ENCODE data around the gene MGST3. TPM values are rescaled to one million over a fixed set of nuclear protein-coding genes. Genes with fewer than 3 reads are reported as not detected.
A peak's percentile ranks its signal among the peaks of the same experiment; 100 is the strongest.

Gene MGST3
- total and polyA plus RNA-seq, 2 of the 13 experiments (the other 11 are each of a cell fraction or from before 2014, with no cell fraction given), result 59.7 to 61.2 TPM

DNA sequence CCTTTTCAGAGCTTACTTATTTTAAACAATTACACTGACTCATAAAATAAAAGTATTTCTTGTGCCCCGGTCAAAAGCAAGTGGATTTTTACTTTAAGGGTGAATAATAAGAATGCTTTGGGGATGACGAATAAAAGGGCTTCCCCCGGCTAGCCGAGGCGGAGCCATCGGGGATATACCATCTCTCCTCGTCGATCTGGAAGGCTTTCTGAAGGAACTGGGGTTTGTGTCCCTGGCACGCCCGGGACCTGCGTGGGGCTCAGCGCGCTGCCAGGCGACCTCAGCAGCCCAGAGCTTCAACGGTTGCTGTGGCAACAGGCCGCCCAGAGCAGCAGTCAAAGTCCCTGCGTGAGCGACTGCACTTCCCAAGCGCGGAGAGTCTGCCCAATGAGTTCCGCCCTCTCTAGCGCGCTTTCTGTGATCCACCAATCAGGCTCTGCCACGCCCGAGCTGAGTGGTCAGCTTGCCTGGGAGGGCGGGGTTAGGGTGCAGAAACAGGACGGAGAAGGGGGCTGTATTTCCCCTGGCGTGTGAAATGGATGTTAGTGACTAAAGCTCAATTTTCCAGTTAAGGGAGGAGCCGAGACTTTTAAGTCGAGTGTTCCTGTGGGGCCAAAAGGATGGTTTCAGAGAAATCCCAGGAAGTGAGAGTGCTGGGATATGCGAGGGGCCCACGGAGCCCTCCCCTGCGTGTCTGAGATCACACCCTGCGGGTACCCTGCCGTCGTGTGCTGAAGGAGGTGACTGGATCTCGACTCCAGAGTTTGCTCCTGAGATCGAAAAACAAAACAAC, 33.0 kb upstream of the MGST3 start (continued):
- TF ChIP-seq, protein P1, sequence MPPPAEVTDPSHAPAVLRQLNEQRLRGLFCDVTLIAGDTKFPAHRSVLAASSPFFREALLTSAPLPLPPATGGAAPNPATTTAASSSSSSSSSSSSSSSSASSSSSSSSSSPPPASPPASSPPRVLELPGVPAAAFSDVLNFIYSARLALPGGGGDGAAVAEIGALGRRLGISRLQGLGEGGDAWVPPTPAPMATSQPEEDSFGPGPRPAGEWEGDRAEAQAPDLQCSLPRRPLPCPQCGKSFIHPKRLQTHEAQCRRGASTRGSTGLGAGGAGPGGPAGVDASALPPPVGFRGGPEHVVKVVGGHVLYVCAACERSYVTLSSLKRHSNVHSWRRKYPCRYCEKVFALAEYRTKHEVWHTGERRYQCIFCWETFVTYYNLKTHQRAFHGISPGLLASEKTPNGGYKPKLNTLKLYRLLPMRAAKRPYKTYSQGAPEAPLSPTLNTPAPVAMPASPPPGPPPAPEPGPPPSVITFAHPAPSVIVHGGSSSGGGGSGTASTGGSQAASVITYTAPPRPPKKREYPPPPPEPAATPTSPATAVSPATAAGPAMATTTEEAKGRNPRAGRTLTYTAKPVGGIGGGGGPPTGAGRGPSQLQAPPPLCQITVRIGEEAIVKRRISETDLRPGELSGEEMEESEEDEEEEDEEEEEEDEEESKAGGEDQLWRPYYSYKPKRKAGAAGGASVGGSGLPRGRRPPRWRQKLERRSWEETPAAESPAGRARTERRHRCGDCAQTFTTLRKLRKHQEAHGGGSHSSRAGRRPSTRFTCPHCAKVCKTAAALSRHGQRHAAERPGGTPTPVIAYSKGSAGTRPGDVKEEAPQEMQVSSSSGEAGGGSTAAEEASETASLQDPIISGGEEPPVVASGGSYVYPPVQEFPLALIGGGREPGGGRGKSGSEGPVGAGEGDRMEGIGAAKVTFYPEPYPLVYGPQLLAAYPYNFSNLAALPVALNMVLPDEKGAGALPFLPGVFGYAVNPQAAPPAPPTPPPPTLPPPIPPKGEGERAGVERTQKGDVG (CRISPR knock-in tag; IDR thresholded peaks at IDR 0.05; ENCODE audit: borderline replicate concordance), result 0 out of 2 replicates have a peak, but pooled peaks have one; percentile 53
- TF ChIP-seq ZNF331 (CRISPR knock-in tag; IDR thresholded peaks at IDR 0.05), result no peak
- peak; percentile 66; the same call in 1 of the 2 replicates for TF ChIP-seq SIX4 (CRISPR knock-in tag; IDR thresholded peaks at IDR 0.05)
- TF ChIP-seq HMGXB3 (CRISPR knock-in tag; IDR thresholded peaks at IDR 0.05; ENCODE audit: borderline replicate concordance), result peak; percentile 86
- no peak for TF ChIP-seq ZNF776 (CRISPR knock-in tag; IDR thresholded peaks at IDR 0.05)
- TF ChIP-seq CSRNP1 (CRISPR knock-in tag; IDR thresholded peaks at IDR 0.05), result peak; percentile 60; the same call in 1 of the 2 replicates
- no peak for TF ChIP-seq ZNF30 (CRISPR knock-in tag; IDR thresholded peaks at IDR 0.05)
- TF ChIP-seq, protein P2, sequence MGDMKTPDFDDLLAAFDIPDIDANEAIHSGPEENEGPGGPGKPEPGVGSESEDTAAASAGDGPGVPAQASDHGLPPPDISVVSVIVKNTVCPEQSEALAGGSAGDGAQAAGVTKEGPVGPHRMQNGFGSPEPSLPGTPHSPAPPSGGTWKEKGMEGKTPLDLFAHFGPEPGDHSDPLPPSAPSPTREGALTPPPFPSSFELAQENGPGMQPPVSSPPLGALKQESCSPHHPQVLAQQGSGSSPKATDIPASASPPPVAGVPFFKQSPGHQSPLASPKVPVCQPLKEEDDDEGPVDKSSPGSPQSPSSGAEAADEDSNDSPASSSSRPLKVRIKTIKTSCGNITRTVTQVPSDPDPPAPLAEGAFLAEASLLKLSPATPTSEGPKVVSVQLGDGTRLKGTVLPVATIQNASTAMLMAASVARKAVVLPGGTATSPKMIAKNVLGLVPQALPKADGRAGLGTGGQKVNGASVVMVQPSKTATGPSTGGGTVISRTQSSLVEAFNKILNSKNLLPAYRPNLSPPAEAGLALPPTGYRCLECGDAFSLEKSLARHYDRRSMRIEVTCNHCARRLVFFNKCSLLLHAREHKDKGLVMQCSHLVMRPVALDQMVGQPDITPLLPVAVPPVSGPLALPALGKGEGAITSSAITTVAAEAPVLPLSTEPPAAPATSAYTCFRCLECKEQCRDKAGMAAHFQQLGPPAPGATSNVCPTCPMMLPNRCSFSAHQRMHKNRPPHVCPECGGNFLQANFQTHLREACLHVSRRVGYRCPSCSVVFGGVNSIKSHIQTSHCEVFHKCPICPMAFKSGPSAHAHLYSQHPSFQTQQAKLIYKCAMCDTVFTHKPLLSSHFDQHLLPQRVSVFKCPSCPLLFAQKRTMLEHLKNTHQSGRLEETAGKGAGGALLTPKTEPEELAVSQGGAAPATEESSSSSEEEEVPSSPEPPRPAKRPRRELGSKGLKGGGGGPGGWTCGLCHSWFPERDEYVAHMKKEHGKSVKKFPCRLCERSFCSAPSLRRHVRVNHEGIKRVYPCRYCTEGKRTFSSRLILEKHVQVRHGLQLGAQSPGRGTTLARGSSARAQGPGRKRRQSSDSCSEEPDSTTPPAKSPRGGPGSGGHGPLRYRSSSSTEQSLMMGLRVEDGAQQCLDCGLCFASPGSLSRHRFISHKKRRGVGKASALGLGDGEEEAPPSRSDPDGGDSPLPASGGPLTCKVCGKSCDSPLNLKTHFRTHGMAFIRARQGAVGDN (CRISPR knock-in tag; IDR thresholded peaks at IDR 0.05), result peak; percentile 83
- TF ChIP-seq ZNF7 (CRISPR knock-in tag; IDR thresholded peaks at IDR 0.05), result no peak
- peak; percentile 89 for TF ChIP-seq RFX1 (IDR thresholded peaks at IDR 0.05)
- TF ChIP-seq SNAI1 (CRISPR knock-in tag; IDR thresholded peaks at IDR 0.05; ENCODE audit: borderline replicate concordance), result no peak
- TF ChIP-seq ZSCAN21 (CRISPR knock-in tag; IDR thresholded peaks at IDR 0.05; ENCODE audit: borderline replicate concordance), result peak; percentile 9; the same call in 1 of the 2 replicates
- 0 out of 2 replicates have a peak, but pooled peaks have one; percentile 58 for TF ChIP-seq ZKSCAN5 (CRISPR knock-in tag; IDR thresholded peaks at IDR 0.05)
- no peak for TF ChIP-seq HDAC6 (IDR thresholded peaks at IDR 0.05; ENCODE audit: low read depth, low read length)
- peak; percentile 72 for TF ChIP-seq RBM22 (optimal IDR thresholded peaks at IDR 0.05; ENCODE audit: low read length)
